ENCODE measurements around the gene GPR107.

The GPR107 gene

GRCh38 chr9:130180516-130180915 is 126.8 kb downstream of the GPR107 start:
- no peak for TF ChIP-seq CTCF (IDR thresholded peaks at IDR 0.05; ENCODE audit: unreplicated experiment in 3 of 3)
- peaks cover 3% of the 10 kb centered on the region for H3K36me3 Mint-ChIP-seq (ENCODE audit: low read depth)
- peaks cover 51% of the 10 kb centered on the region for H3K4me1 Mint-ChIP-seq
- H3K4me3 Mint-ChIP-seq = no peak overlapping the region
- no peaks in the 10 kb centered on the region for H3K9me3 Mint-ChIP-seq
- no peaks in the 10 kb centered on the region for H3K27me3 Mint-ChIP-seq (ENCODE audit: low read depth)
- peak overlapping the region; percentile 35 to 43 (median 41) for H3K27ac Mint-ChIP-seq

- H3K27me3 Mint-ChIP-seq (ENCODE audit: low read depth) = no peaks in the 10 kb centered on the region
- peaks cover 3% of the 10 kb centered on the region for H3K36me3 Mint-ChIP-seq (ENCODE audit: low read depth)
- no peak overlapping the region for H3K4me3 Mint-ChIP-seq
- no peaks in the 10 kb centered on the region for H3K9me3 Mint-ChIP-seq
- H3K4me1 Mint-ChIP-seq = peaks cover 54% of the 10 kb centered on the region
- no peak overlapping the region for H3K27ac Mint-ChIP-seq
- no peak for TF ChIP-seq CTCF (IDR thresholded peaks at IDR 0.05; ENCODE audit: unreplicated experiment in 3 of 3)
These were observed 128.1 kb downstream of the GPR107 start for GRCh38 chr9:130181678-130182380.

GRCh38 chr9:130182381-130182909 is 128.7 kb downstream of the GPR107 start:
- peak overlapping the region in 1 of 3 experiments; percentile 90 for H3K27ac Mint-ChIP-seq
- no peak for TF ChIP-seq CTCF (IDR thresholded peaks at IDR 0.05; ENCODE audit: unreplicated experiment in 3 of 3)
- H3K36me3 Mint-ChIP-seq (ENCODE audit: low read depth) = peaks cover 3% of the 10 kb centered on the region
- no peaks in the 10 kb centered on the region for H3K9me3 Mint-ChIP-seq
- H3K4me3 Mint-ChIP-seq = no peak overlapping the region
- peaks cover 56% of the 10 kb centered on the region for H3K4me1 Mint-ChIP-seq
- no peaks in the 10 kb centered on the region for H3K27me3 Mint-ChIP-seq (ENCODE audit: low read depth)

GRCh38 chr9:130183133-130183762 is 129.5 kb downstream of the GPR107 start:
- H3K36me3 Mint-ChIP-seq (ENCODE audit: low read depth) = peaks cover 3% of the 10 kb centered on the region
- H3K4me1 Mint-ChIP-seq = peaks cover 63% of the 10 kb centered on the region
- peak overlapping the region in 1 of 3 experiments; percentile 29 for H3K4me3 Mint-ChIP-seq
- TF ChIP-seq CTCF (IDR thresholded peaks at IDR 0.05; ENCODE audit: unreplicated experiment in 3 of 3) = no peak
- H3K27me3 Mint-ChIP-seq (ENCODE audit: low read depth) = no peaks in the 10 kb centered on the region
- no peaks in the 10 kb centered on the region for H3K9me3 Mint-ChIP-seq
- H3K27ac Mint-ChIP-seq = peak overlapping the region; percentile 76 to 92 (median 90)

- H3K9me3 Mint-ChIP-seq = no peaks in the 10 kb centered on the region
- no peak for TF ChIP-seq CTCF (IDR thresholded peaks at IDR 0.05; ENCODE audit: unreplicated experiment in 3 of 3)
- H3K27me3 Mint-ChIP-seq (ENCODE audit: low read depth) = no peaks in the 10 kb centered on the region
- peak overlapping the region; percentile 41 to 62 (median 48) for H3K4me3 Mint-ChIP-seq
- peaks cover 54% of the 10 kb centered on the region for H3K4me1 Mint-ChIP-seq
- no peaks in the 10 kb centered on the region for H3K36me3 Mint-ChIP-seq (ENCODE audit: low read depth)
- H3K27ac Mint-ChIP-seq = peak overlapping the region; percentile 90 to 97 (median 94)
These were observed 131.3 kb downstream of the GPR107 start for GRCh38 chr9:130185017-130185416.

Data from nephron (organoid).